Small intestine (tissue), 7 donors: ENCODE measurements around the gene ENGASE. TPM values are rescaled to one million over a fixed set of nuclear protein-coding genes. Genes with fewer than 3 reads are reported as not detected.

ENCODE experiments used
- DNase-seq, 2 donors: peaks; one replicate each; pipeline versions ENCODE4 v3.0.0 to v3.0.0-alpha.2; 2013
- FAIRE-seq: peaks from 2 replicates; lab custom pipeline; 2012; peaks lifted over from hg19 to GRCh38; lab: Jason Lieb, UNC
- H3K27ac ChIP-seq, 3 donors: one replicate each; pipeline ENCODE4 v1.5.1; 2013; ENCODE audit warnings: low read length in 2 of 3, mild to moderate bottlenecking in 2 of 3, control low read depth in 1 of 3, inconsistent platforms in 1 of 3, low read depth in 1 of 3, moderate library complexity in 1 of 3
- H3K27me3 ChIP-seq, 3 donors: one replicate each; pipeline ENCODE4 v1.6.1; 2013; ENCODE audit warnings: low read length in 3 of 3, inconsistent platforms in 1 of 3; ENCODE audit not compliant: control insufficient read depth in 3 of 3, insufficient read depth in 3 of 3
- H3K36me3 ChIP-seq, 3 donors: one replicate each; pipeline ENCODE4 v1.6.1; 2013; ENCODE audit warnings: low read length in 3 of 3, inconsistent platforms in 1 of 3, low read depth in 1 of 3, mild to moderate bottlenecking in 1 of 3, moderate library complexity in 1 of 3; ENCODE audit not compliant: control insufficient read depth in 3 of 3, insufficient read depth in 2 of 3
- H3K4me1 ChIP-seq, 3 donors: one replicate each; pipeline ENCODE4 v1.6.1; 2013; ENCODE audit warnings: low read length in 2 of 3, inconsistent platforms in 1 of 3, low read depth in 1 of 3, mild to moderate bottlenecking in 1 of 3, moderate library complexity in 1 of 3; ENCODE audit not compliant: control insufficient read depth in 3 of 3, insufficient read depth in 2 of 3
- H3K4me3 ChIP-seq, 3 donors: one replicate each; pipeline ENCODE4 v1.5.1; 2013; ENCODE audit warnings: low read length in 3 of 3, control low read depth in 1 of 3, inconsistent platforms in 1 of 3, low read depth in 1 of 3, mild to moderate bottlenecking in 1 of 3, moderate library complexity in 1 of 3
- H3K9me3 ChIP-seq, 2 donors: one replicate each; pipeline ENCODE4 v1.6.1; 2013; ENCODE audit warnings: low read depth in 1 of 2, low read length in 1 of 2; ENCODE audit not compliant: control insufficient read depth in 2 of 2, insufficient read depth in 1 of 2
- WGBS, 3 donors: extraction: QIAGEN DNeasy Blood & Tissue Kit; methylation state at CpG; one replicate each; pipeline ENCODE4 v1.1.7; 2013; 5-methylcytosine and 5-hydroxymethylcytosine counted together
- polyA plus RNA-seq, 4 donors: library from polyadenylated mRNA; stranded (reverse) in 3 of 4; unstranded in 1 of 4; fragments of 200-250 nt in 3 of 4; fragments of 120-200 nt in 1 of 4; gene quantifications; one replicate each; pipeline versions ENCODE4 v1.2.1 to v1.2.3, GENCODE V29; 2013
- donor health status: healthy with polysubstance abuse.
- donor health status: control.
- donor health status: control.
- donor health status: Bipolar disorder and iron deficiency.
- donor health status: healthy.

The ENGASE gene
- polyA plus RNA-seq, 4 donors: 17.6 to 87.9 (median 31.0) TPM

- Histone ChIP-seq H3K27ac (no peak overlapping the region), H3K36me3 (no peaks in the 10 kb centered on the region), H3K4me1 (no peaks in the 10 kb centered on the region), H3K27me3 (peaks cover 0 to 5% (median 0%) of the 10 kb centered on the region in 3 donors), H3K4me3 (no peak overlapping the region), H3K9me3 (peaks cover 0 to 2% of the 10 kb centered on the region in 2 donors)
- FAIRE-seq (no peak), DNase-seq (peak in 1 of 2 donors; percentile 43)
- WGBS, 3 donors: 53 to 77% (median 61%) methylated on average over 41 of the region's 41 CpGs
Observed at GRCh38 chr17:79047923-79048825, 26.4 kb upstream of the ENGASE start.

- DNase-seq (no peak), FAIRE-seq (no peak)
- Histone ChIP-seq H3K4me3 (no peak overlapping the region), H3K27ac (no peak overlapping the region), H3K9me3 (peaks cover 0 to 8% of the 10 kb centered on the region in 2 donors), H3K4me1 (no peaks in the 10 kb centered on the region), H3K36me3 (no peaks in the 10 kb centered on the region), H3K27me3 (peaks cover 0 to 6% (median 0%) of the 10 kb centered on the region in 3 donors)
- WGBS, 3 donors: 82 to 90% (median 84%) methylated on average over 21 of the region's 21 CpGs
Observed at GRCh38 chr17:79048826-79049755, 25.5 kb upstream of the ENGASE start.

GRCh38 chr17:79049821-79050220 is 24.8 kb upstream of the ENGASE start:
- no peaks in the 10 kb centered on the region for H3K4me1 ChIP-seq
- no peaks in the 10 kb centered on the region for H3K36me3 ChIP-seq
- H3K27me3 ChIP-seq: peaks cover 0 to 6% (median 0%) of the 10 kb centered on the region in 3 donors
- peaks cover 0 to 13% of the 10 kb centered on the region in 2 donors for H3K9me3 ChIP-seq
- DNase-seq: no peak
- no peak for FAIRE-seq
- WGBS, 3 donors: 78 to 90% (median 87%) methylated on average over 11 of the region's 11 CpGs
- H3K27ac ChIP-seq: no peak overlapping the region
- no peak overlapping the region for H3K4me3 ChIP-seq

GRCh38 chr17:79050551-79050950 is 24.1 kb upstream of the ENGASE start:
- Histone ChIP-seq H3K36me3 (no peaks in the 10 kb centered on the region), H3K9me3 (peaks cover 0 to 13% of the 10 kb centered on the region in 2 donors), H3K27me3 (peaks cover 0 to 4% (median 0%) of the 10 kb centered on the region in 3 donors), H3K4me3 (no peak overlapping the region), H3K4me1 (no peaks in the 10 kb centered on the region), H3K27ac (no peak overlapping the region)
- DNase-seq (no peak), FAIRE-seq (no peak)
- WGBS, 3 donors: 85 to 92% (median 87%) methylated on average over 6 of the region's 6 CpGs

- Histone ChIP-seq H3K9me3 (peaks cover 0 to 13% of the 10 kb centered on the region in 2 donors), H3K27ac (no peak overlapping the region), H3K4me1 (no peaks in the 10 kb centered on the region), H3K27me3 (peaks cover 0 to 4% (median 0%) of the 10 kb centered on the region in 3 donors), H3K36me3 (no peaks in the 10 kb centered on the region), H3K4me3 (no peak overlapping the region)
- FAIRE-seq (no peak), DNase-seq (no peak)
- 84 to 92% (median 86%) methylated on average over 6 of the region's 6 CpGs for WGBS, 3 donors
Observed at GRCh38 chr17:79051306-79051705, 23.3 kb upstream of the ENGASE start.

GRCh38 chr17:79052131-79052530 is 22.5 kb upstream of the ENGASE start:
- peaks cover 0 to 4% (median 0%) of the 10 kb centered on the region in 3 donors for H3K27me3 ChIP-seq
- peaks cover 0 to 13% of the 10 kb centered on the region in 2 donors for H3K9me3 ChIP-seq
- no peak overlapping the region for H3K27ac ChIP-seq
- FAIRE-seq (no peak), DNase-seq (no peak)
- WGBS, 3 donors: 31 to 59% (median 52%) methylated on average over 1 of the region's 1 CpG
- H3K36me3 ChIP-seq: no peaks in the 10 kb centered on the region
- H3K4me1 ChIP-seq: no peaks in the 10 kb centered on the region
- no peak overlapping the region for H3K4me3 ChIP-seq

- FAIRE-seq (no peak), DNase-seq (no peak)
- peaks cover 0 to 16% of the 10 kb centered on the region in 2 donors for H3K9me3 ChIP-seq
- H3K4me3 ChIP-seq: no peak overlapping the region
- H3K27me3 ChIP-seq: peaks cover 0 to 4% (median 0%) of the 10 kb centered on the region in 3 donors
- H3K4me1 ChIP-seq: no peaks in the 10 kb centered on the region
- 68 to 79% (median 75%) methylated on average over 2 of the region's 2 CpGs for WGBS, 3 donors
- H3K36me3 ChIP-seq: no peaks in the 10 kb centered on the region
- H3K27ac ChIP-seq: no peak overlapping the region
Observed at GRCh38 chr17:79053251-79053925, 21.2 kb upstream of the ENGASE start.
